ENCODE measurements around the gene SEMA3A. TPM values are rescaled to one million over a fixed set of nuclear protein-coding genes. Genes with fewer than 3 reads are reported as not detected.

SEMA3A gene
- total RNA-seq, 1 experiment from 2014 or later = 43.3 TPM

- TF ChIP-seq CTCF (IDR thresholded peaks at IDR 0.05) = no peak
- TF ChIP-seq REST (IDR thresholded peaks at IDR 0.05; ENCODE audit: insufficient read depth in 1 of 2, low read depth in 2 of 2, low read length in 1 of 2) = no peak
- no peak for TF ChIP-seq SIN3A (IDR thresholded peaks at IDR 0.05; ENCODE audit: borderline replicate concordance, insufficient read depth, low read depth, low read length)
- TF ChIP-seq POLR2AphosphoS5 (IDR thresholded peaks at IDR 0.05; ENCODE audit: low read depth, low read length) = no peak
- no peak for TF ChIP-seq TCF7L2 (IDR thresholded peaks at IDR 0.05; ENCODE audit: low read depth, low read length)
- in situ Hi-C loops (cut with HindIII; ENCODE audit: low pct_unique_long_range_greater_than_20kb, low sequenced_read_pairs) (no loop called here), intact Hi-C loops (cut with micrococcal nuclease; ENCODE audit: unreplicated experiment) (no loop called here)
- H3K4me3 ChIP-seq (ENCODE audit: low read depth in 2 of 2, low read length in 2 of 2) = no peak overlapping the region
- ATAC-seq (no peak), DNase-seq (ENCODE audit: low read depth, low spot score) (no peak)
- no peaks in the 10 kb centered on the region; the same call in 1 of the 2 replicates for H3K36me3 ChIP-seq (ENCODE audit: control insufficient read depth, insufficient read depth, low read length)
- no peaks in the 10 kb centered on the region for H3K4me1 ChIP-seq (ENCODE audit: control insufficient read depth, insufficient read depth, low read length)
- ChIA-PET POLR2A (no interaction called here), CTCF (no interaction called here)
- H3K9me3 ChIP-seq (ENCODE audit: control insufficient read depth, insufficient read depth, low read depth, low read length) = no peaks in the 10 kb centered on the region
- TSS peak; percentile 27 for BruUV-seq (replicated peaks)
- H3K27ac ChIP-seq (ENCODE audit: low read length) = no peak overlapping the region
- no peaks in the 10 kb centered on the region for H3K27me3 ChIP-seq (ENCODE audit: control insufficient read depth, insufficient read depth, low read length)
Observed at GRCh38 chr7:83987764-83988163, 206.8 kb downstream of the SEMA3A start.

GRCh38 chr7:83985821-83986220 is 208.8 kb downstream of the SEMA3A start:
- POLR2A ChIA-PET = no interaction called here
- in situ Hi-C loops (cut with HindIII; ENCODE audit: low pct_unique_long_range_greater_than_20kb, low sequenced_read_pairs) (no loop called here), intact Hi-C loops (cut with micrococcal nuclease; ENCODE audit: unreplicated experiment) (no loop called here)
- ATAC-seq = no peak
- Histone ChIP-seq H3K4me1 (ENCODE audit: control insufficient read depth, insufficient read depth, low read length) (no peaks in the 10 kb centered on the region), H3K9me3 (ENCODE audit: control insufficient read depth, insufficient read depth, low read depth, low read length) (0 out of 2 replicates have a peak, but pooled peaks cover 4% of the 10 kb centered on the region), H3K4me3 (ENCODE audit: low read depth in 2 of 2, low read length in 2 of 2) (no peak overlapping the region), H3K27me3 (ENCODE audit: control insufficient read depth, insufficient read depth, low read length) (no peaks in the 10 kb centered on the region), H3K27ac (ENCODE audit: low read length) (no peak overlapping the region), H3K36me3 (ENCODE audit: control insufficient read depth, insufficient read depth, low read length) (no peaks in the 10 kb centered on the region; the same call in 1 of the 2 replicates)
- TF ChIP-seq REST (IDR thresholded peaks at IDR 0.05; ENCODE audit: insufficient read depth in 1 of 2, low read depth in 2 of 2, low read length in 1 of 2) = no peak
- TF ChIP-seq SIN3A (IDR thresholded peaks at IDR 0.05; ENCODE audit: borderline replicate concordance, insufficient read depth, low read depth, low read length) = no peak
- TF ChIP-seq TCF7L2 (IDR thresholded peaks at IDR 0.05; ENCODE audit: low read depth, low read length) = no peak
- TF ChIP-seq POLR2AphosphoS5 (IDR thresholded peaks at IDR 0.05; ENCODE audit: low read depth, low read length) = no peak
- no peak for TF ChIP-seq CTCF (IDR thresholded peaks at IDR 0.05)
- DNase-seq (ENCODE audit: low read depth, low spot score) = no peak
- CTCF ChIA-PET = no interaction called here
- BruUV-seq (replicated peaks) = no TSS peak

All from Panc1 (cell line).